ENCODE data around the gene MRPS7.

DNA sequence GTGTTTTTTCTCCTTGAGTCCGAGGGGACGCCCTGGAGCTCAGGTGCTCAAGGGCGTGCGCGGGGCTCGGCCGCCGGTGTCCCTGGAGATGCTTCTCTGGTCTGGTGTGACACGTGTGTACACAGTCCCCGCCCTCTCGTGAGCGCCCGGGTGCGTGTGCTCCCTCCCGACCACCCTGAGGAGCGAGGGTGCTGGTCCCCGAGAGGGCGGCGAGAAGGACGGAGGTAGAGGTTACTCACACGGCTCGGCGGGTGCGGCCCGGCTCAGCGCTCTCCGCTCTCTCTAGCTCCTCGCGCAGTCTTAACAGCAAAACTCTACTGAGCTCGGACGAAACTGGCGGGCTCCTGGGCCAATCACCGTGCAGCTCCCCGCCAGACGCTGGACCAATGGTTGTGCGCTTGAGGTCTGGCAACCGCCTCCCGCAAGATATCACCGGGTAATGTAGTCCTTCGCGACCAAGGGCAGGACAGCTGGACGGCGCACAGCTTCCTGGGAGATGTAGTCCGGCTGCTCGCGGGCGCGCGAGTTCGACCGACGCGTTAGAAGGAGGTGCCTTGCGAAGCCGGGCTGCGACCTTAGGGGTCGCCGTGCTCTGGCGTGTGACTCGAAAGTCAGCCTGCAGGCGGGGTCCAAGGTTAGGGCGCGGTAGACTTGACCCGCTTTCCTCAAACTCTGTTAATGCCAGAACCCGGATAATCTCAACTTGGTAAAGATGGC, 27.6 kb downstream of the MRPS7 start, which contains the start of gene SLC25A19:
- TF ChIP-seq EHF (CRISPR knock-in tag; IDR thresholded peaks at IDR 0.05) (no peak), HOXA7 (CRISPR knock-in tag; IDR thresholded peaks at IDR 0.05) (no peak)
- TF ChIP-seq, protein P1, sequence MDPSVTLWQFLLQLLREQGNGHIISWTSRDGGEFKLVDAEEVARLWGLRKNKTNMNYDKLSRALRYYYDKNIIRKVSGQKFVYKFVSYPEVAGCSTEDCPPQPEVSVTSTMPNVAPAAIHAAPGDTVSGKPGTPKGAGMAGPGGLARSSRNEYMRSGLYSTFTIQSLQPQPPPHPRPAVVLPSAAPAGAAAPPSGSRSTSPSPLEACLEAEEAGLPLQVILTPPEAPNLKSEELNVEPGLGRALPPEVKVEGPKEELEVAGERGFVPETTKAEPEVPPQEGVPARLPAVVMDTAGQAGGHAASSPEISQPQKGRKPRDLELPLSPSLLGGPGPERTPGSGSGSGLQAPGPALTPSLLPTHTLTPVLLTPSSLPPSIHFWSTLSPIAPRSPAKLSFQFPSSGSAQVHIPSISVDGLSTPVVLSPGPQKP (IDR thresholded peaks at IDR 0.05; ENCODE audit: low read depth, low read length), result no peak
